Measurements from ENCODE around the gene ANGPTL4.
A peak's percentile ranks its signal among the peaks of the same experiment; 100 is the strongest.
"Not testable (repeated sequence)": the region's sequence is repeated elsewhere in the genome, so short reads cannot be mapped to it uniquely, and the experiment has no call there.

The ANGPTL4 gene

DNA sequence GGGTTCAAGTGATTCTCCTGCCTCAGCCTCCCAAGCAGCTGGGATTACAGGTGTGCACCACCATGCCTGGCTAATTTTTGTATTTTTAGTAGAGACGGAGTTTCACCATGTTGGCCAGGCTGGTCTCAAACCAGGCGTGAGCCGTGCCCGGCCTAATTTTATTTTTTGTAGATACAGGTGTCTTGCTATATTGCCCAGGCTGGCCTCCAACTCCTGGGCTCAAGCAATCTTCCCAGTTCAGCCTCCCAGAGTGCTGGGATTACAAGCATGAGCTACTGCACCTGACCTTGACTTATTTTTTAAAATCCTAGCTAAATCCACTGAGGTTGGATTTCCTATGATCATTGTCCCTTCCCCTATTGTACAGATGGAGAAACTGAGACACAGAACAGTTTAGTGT, 22.5 kb upstream of the ANGPTL4 start:
- H3K4me3 ChIP-seq; in situ Hi-C loops (cut with MboI; ENCODE audit: low sequenced_read_pairs): not testable (repeated sequence)

DNA sequence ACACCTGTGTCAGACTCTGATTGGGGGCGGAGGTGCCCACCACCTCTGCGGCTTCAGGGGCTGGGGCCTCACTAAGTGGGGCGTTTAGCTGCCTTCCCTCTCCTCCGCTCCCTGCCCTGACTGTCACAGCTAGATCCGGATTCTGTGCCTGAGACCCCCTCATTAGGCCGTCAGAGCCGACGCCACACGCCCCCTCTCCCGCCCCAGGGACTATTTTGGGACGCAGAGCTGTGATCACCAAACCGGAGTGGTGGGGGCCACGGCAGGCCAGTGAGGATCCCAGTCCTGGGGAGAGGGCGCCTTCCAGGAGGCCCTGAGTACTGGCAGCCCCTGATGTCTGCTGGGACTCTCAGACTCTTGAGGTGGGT, 21.7 kb upstream of the ANGPTL4 start:
- no peaks in the 10 kb centered on the region for H3K9me3 ChIP-seq
- no peak for DNase-seq (ENCODE audit: low spot score in 2 of 2)
- no peaks in the 10 kb centered on the region for H3K27me3 ChIP-seq (ENCODE audit: low read depth)
- no peak overlapping the region; the same call in 1 of the 2 replicates for H3K4me3 ChIP-seq
- in situ Hi-C loops (cut with MboI; ENCODE audit: low sequenced_read_pairs): no loop called here
- no peaks in the 10 kb centered on the region for H3K36me3 ChIP-seq (replicated peaks)
- H3K4me1 ChIP-seq: peaks cover 2% of the 10 kb centered on the region

More for the DNA sequence above, 22.5 kb upstream of the ANGPTL4 start:
- not testable (repeated sequence) for DNase-seq (ENCODE audit: low spot score in 2 of 2); H3K27me3 ChIP-seq (ENCODE audit: low read depth); H3K36me3 ChIP-seq (replicated peaks); H3K4me1 ChIP-seq; H3K9me3 ChIP-seq

DNA sequence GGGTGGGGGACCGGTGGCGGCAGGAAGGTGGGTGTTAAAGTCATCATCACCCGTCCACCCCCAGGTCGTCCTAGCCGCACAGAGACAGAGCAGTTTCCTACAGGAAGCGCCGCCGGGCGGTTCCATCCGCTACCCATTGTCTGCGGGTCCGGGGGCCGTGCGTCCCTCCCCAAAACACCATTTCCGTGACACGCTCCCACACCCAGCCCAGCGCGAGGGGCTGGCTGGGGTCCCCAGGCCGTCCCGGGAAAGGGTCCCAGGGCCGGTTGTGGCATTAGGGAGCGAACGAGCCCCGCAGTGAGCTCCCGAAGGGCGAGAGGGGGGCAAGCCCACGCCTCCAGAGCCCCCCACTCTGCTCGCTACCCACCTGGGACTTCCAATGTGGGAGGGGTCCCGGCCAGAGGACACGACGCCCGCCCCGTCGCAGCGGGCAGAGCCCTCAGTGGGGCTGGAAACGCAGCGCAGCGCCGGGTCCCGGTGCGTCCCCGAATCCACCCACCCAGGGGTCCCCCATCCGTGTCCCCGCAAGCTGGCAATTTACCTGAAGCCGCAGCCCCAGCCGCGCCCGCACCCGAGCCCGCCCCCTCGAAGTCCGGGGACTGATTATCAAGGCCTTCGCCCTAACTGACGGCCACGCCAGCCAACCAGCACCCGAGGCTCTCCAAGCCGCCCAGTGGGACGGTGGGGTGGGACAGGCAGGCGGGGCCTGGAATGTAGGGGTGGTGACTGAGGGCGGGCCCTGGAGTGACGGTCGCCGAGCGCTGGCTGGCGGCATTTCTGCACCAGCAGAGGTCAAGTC, 21.1 kb upstream of the ANGPTL4 start, which contains the start of gene KANK3:
Gene KANK3, minus strand, starts transcription at position 579 of the 799 bp plus-strand sequence. CDS start 5,434 bp downstream, outside the sequence.
- peak; percentile 93 to 99 for DNase-seq (ENCODE audit: low spot score in 2 of 2)
- peaks cover 5% of the 10 kb centered on the region for H3K4me1 ChIP-seq
- H3K4me3 ChIP-seq: peak within 1 kb of the TSS; percentile 58
- H3K9me3 ChIP-seq: no peaks in the 10 kb centered on the region
- in situ Hi-C loops (cut with MboI; ENCODE audit: low sequenced_read_pairs): no loop called here
- H3K27me3 ChIP-seq (ENCODE audit: low read depth): no peaks in the 10 kb centered on the region
- H3K36me3 ChIP-seq (replicated peaks): no peaks in the 10 kb centered on the region

DNA sequence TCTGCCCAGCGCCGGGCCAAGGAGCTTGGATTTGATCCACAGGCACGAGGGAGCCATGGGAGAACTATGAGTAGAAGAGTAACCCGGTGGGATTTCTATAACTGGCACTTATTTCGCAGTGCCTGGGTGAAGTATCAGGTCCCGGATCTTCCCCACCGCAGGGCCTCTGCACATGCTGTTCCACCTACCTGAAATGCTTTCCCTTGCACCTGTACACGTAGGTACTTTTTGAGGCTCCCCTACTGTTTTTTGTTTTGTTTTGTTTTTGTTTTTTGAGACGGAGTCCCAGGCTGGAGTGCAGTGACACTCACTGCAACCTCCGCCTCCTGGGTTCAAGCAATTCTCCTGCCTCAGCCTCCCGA, 20.5 kb upstream of the ANGPTL4 start:
- in situ Hi-C loops (cut with MboI; ENCODE audit: low sequenced_read_pairs): no loop called here
- Histone ChIP-seq H3K4me1 (peaks cover 7% of the 10 kb centered on the region), H3K27me3 (ENCODE audit: low read depth) (no peaks in the 10 kb centered on the region), H3K9me3 (no peaks in the 10 kb centered on the region), H3K36me3 (replicated peaks) (no peaks in the 10 kb centered on the region), H3K4me3 (peak overlapping the region; percentile 58)
- DNase-seq (ENCODE audit: low spot score in 2 of 2): no peak

DNA sequence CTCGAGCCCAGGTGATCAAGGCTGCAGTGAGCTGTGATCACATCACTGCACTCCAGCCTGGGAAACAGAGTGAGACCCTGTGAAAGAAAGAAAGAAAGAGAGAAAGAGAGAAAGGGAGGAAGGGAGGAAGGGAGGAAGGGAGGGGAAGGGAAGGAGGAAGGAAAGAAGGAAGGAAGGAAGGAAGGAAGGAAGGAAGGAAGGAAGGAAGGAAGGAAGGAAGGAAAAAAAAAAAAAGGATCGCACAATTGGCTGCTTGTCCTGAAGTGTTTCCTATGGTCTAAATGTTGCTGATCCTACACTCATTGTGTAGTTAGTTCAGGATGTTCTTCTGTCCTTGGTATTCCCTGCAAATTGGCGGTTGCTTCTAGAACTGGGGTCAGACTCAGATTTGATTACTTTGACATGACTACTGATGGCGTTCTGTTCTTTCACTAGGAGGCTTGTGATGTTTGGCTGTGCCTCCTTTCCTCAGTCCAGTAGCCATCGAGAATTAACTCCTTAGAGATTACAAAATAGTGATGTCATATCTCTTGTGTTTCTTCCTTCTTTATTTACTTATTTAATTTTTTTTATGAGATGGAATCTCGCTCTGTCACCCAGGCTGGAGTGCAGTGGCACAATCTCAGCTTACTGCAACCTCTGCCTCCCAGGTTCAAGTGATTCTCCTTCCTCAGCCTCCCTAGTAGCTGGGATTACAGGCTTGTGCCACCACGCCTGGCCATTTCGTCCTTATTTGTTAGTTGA, 14.2 kb upstream of the ANGPTL4 start:
- DNase-seq (ENCODE audit: low spot score in 2 of 2); H3K27me3 ChIP-seq (ENCODE audit: low read depth); H3K9me3 ChIP-seq; H3K36me3 ChIP-seq (replicated peaks); H3K4me3 ChIP-seq; in situ Hi-C loops (cut with MboI; ENCODE audit: low sequenced_read_pairs): not testable (repeated sequence)
- peaks cover 15% of the 10 kb centered on the region for H3K4me1 ChIP-seq

DNA sequence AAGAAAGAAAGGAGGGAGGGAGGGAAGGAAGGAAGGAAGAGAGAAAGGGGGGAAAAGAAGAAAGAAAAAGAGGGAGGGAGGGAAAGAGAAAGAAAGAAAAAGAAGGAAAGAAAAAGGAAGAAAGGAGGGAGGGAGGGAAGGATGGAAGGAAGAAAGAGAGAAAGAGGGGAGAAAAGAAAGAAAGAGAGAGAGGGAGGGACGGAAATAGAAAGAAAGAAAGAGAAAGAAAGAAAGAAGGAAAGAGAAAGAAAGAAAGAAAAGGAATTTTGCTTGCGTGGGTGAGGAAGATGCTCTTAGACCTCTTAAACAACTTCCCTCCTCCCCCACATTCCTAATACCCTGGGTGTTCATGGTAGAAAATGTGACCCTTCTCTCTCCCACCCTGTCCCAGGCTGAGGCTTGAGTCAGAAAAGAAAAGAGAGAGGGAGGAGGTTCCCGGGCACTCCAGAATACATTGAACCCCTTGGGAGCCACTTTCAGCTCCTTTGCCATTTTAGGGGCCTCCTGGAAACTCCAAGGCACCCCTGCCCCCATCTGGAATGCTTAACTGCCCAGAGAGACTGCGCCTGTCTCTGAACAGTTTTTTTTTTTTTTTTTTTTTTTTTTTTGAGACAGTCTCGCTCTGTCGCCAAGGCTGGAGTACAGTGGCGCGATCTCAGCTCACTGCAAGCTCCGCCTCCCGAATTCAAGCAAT, 11.7 kb upstream of the ANGPTL4 start:
- Histone ChIP-seq H3K4me3 (no peak overlapping the region; the same call in 1 of the 2 replicates), H3K9me3 (no peaks in the 10 kb centered on the region), H3K4me1 (peaks cover 15% of the 10 kb centered on the region), H3K36me3 (replicated peaks) (no peaks in the 10 kb centered on the region), H3K27me3 (ENCODE audit: low read depth) (no peaks in the 10 kb centered on the region)
- in situ Hi-C loops (cut with MboI; ENCODE audit: low sequenced_read_pairs): no loop called here
- DNase-seq (ENCODE audit: low spot score in 2 of 2): peak; percentile 22 to 46

DNA sequence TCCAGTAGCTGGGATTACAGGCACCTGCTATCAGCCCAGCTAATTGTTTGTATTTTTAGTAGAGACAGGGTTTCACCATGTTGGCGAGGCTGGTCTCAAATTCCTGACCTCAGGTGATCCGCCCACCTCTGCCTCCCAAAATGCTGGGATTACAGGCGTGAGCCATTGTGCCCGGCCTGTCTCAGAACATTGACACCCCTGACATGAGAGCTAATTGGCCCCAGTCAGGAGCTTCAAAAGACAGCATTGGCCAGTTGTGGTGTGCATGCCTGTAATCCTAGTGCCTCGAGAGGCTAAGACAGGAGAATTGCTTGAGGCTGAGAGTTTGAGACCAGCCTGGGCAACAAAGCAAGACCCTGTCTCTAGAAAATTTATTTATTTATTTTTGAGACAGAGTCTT, 11.1 kb upstream of the ANGPTL4 start:
- H3K27me3 ChIP-seq (ENCODE audit: low read depth); in situ Hi-C loops (cut with MboI; ENCODE audit: low sequenced_read_pairs); H3K36me3 ChIP-seq (replicated peaks); H3K4me3 ChIP-seq; H3K9me3 ChIP-seq: not testable (repeated sequence)
- DNase-seq (ENCODE audit: low spot score in 2 of 2): peak in 1 of 2 experiments; percentile 39
- peaks cover 13% of the 10 kb centered on the region for H3K4me1 ChIP-seq

DNA sequence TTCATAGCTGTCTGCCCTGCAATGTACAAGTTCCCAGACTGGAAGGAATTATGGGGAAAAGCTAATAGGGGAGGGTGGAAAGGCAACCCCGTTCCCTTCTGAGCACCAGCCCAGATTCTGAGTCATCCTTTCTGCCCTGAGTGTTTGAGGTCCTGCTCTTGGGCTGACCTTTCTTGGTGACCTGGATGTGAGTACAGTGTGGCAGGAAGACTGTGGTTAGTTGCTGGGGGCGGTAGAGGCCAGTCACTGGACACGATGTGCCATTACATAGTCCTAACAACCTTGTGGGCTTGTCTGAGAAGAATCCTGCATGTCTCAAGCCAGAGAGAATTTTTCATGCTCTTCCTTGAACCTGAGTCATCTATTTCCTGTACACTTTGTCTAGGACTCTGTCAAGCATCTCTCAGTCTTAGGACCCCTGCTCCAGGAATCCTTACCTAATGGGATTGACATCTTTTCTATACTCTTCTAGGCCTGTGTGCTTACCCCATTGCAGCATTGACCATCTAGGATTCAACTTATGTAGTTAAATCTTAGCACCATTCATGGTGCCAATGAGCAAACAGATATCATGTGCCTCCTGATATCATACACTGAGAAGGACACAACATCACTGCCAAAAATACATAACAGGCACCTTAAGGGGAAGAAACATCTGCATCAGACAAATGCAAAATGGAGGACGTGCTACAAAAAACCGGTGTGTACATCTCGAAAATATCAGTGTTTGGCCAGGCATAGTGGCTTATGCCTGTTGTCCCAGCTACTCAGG, 8.1 kb upstream of the ANGPTL4 start:
- H3K9me3 ChIP-seq: no peaks in the 10 kb centered on the region
- H3K36me3 ChIP-seq (replicated peaks): no peaks in the 10 kb centered on the region
- in situ Hi-C loops (cut with MboI; ENCODE audit: low sequenced_read_pairs): no loop called here
- no peaks in the 10 kb centered on the region for H3K27me3 ChIP-seq (ENCODE audit: low read depth)
- DNase-seq (ENCODE audit: low spot score in 2 of 2): no peak
- no peak overlapping the region for H3K4me3 ChIP-seq
- H3K4me1 ChIP-seq: peaks cover 10% of the 10 kb centered on the region

DNA sequence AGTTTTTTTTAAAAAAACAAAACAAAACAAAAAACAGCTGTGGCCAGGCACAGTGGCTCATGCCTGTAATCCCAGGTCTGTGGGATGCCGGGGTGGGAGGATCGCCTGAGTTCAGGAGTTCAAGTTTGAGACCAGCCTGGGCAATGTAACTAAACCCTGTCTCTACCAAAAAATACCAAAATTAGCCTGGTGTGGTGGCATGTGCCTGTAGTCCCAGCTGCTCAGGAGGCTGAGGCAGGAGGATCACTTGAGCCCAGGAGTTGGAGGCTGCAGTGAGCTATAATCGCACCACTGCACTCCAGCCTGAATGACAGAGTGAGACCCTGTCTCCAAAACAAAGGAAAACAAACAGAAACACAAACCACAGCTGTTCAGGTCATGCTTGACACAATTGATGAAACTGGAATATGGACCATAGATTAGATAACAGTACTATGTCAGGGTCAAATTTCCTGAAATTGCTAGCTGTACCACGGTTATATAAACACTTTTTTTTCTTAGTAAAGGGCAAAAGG, 6.9 kb upstream of the ANGPTL4 start:
- Histone ChIP-seq H3K36me3 (replicated peaks) (no peaks in the 10 kb centered on the region), H3K4me3 (no peak overlapping the region), H3K9me3 (no peaks in the 10 kb centered on the region), H3K27me3 (ENCODE audit: low read depth) (no peaks in the 10 kb centered on the region), H3K4me1 (peaks cover 10% of the 10 kb centered on the region)
- in situ Hi-C loops (cut with MboI; ENCODE audit: low sequenced_read_pairs): no loop called here
- DNase-seq (ENCODE audit: low spot score in 2 of 2): no peak

DNA sequence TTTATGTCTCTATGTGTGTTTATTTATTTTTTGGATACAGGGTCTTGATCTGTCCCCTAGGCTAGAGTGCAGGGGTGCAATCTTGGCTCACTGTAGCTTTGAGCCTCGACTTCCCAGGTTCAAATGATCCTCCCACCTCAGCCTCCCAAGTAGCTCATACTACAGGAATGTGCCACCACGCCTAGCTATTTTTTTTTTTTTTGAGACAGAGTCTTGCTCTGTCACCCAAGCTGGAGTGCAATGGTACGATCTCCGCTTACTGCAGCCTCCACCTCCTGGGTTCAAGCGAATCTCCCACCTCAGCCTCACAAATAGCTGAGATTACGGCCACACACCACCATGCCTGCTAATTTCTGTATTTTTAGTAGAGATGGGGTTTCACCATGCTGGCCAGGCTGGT, 5.0 kb upstream of the ANGPTL4 start:
- in situ Hi-C loops (cut with MboI; ENCODE audit: low sequenced_read_pairs): no loop called here
- Histone ChIP-seq H3K4me1 (peaks cover 3% of the 10 kb centered on the region), H3K36me3 (replicated peaks) (no peaks in the 10 kb centered on the region), H3K27me3 (ENCODE audit: low read depth) (peaks cover 7% of the 10 kb centered on the region), H3K9me3 (peaks cover 2% of the 10 kb centered on the region; the same call in 1 of the 2 replicates), H3K4me3 (no peak overlapping the region)
- no peak for DNase-seq (ENCODE audit: low spot score in 2 of 2)

DNA sequence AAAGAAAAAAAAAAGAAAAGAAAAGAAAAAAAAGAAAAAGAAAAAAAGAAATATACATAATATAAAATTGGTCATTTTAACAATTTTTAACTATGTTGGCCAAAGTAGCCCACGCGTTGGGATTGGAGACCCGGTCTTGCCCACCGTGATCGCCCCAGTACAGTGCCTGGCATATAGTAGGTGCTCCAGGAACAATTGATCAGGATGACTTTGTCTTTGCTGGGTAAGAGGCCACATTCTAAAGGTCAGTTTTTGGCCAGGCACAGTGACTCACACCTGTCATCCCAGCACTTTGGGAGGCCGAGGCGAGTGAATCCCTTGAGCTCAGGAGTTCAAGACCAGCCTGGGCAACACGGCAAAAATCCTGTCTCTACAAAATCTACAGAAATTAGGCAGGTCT, 3.8 kb upstream of the ANGPTL4 start:
- Histone ChIP-seq H3K9me3 (peaks cover 2% of the 10 kb centered on the region; the same call in 1 of the 2 replicates), H3K27me3 (ENCODE audit: low read depth) (peaks cover 19% of the 10 kb centered on the region), H3K36me3 (replicated peaks) (no peaks in the 10 kb centered on the region), H3K4me3 (no peak overlapping the region), H3K4me1 (peaks cover 3% of the 10 kb centered on the region)
- DNase-seq (ENCODE audit: low spot score in 2 of 2): no peak
- in situ Hi-C loops (cut with MboI; ENCODE audit: low sequenced_read_pairs): no loop called here

DNA sequence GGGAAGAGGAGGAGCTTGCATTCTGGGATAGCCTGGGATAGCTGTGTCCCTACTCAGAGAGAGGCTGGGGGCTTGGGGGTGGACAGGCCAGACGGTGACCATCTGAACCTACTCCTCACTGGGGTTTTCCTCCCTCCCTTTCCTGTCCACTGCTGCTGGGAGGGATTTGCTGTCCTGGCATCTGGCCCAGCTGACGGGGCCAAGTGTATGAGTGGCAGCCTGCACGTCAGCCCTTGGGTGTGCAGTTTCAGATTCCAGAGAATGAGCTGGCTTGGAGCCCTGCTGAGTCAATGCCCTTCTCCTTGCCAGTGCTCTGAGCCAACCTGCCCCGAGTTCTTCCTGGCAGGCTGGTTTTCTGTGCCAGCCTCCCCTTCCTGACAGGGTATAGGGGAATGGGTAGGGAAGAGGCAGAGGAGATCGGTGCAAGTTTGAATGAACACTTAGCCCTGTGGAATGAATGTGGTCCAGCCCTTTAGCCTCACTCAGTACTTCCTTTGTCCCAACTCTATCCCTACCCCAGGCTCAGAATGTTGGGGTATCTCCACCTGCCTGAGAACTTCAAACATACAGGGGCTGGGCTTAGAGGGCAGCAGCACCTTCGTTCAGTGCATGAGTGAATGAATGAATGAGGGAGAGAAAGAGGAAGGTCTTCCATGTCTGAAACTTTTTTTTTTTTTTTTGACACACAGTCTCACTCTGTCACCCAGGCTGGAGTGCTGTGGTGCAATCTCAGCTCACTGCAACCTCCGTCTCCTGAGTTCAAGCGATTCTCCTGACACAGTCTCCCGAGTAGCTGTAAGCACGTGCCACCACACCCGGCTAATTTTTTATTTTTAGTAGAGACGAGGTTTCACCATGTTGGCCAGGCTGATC, 1.8 kb upstream of the ANGPTL4 start:
- in situ Hi-C loops (cut with MboI; ENCODE audit: low sequenced_read_pairs): no loop called here
- Histone ChIP-seq H3K9me3 (peaks cover 2% of the 10 kb centered on the region; the same call in 1 of the 2 replicates), H3K36me3 (replicated peaks) (no peaks in the 10 kb centered on the region), H3K4me3 (no peak overlapping the region), H3K27me3 (ENCODE audit: low read depth) (peaks cover 22% of the 10 kb centered on the region), H3K4me1 (peaks cover 6% of the 10 kb centered on the region)
- DNase-seq (ENCODE audit: low spot score in 2 of 2): no peak
